K562 (cell line): ENCODE data around the gene MAPKAPK3. TPM values are rescaled to one million over a fixed set of nuclear protein-coding genes. Genes with fewer than 3 reads are reported as not detected.

ENCODE experiments used
- CEBPG ChIP-seq, 3 experiments: fragments of 200-800 bp in 1 of 3; sonication (Bioruptor generic) in 1 of 3; sonication (generic) in 1 of 3; formaldehyde crosslinking in 1 of 3; IDR thresholded peaks in 2 of 3; conservative IDR thresholded peaks in 1 of 3; 2 replicates each; pipeline versions ENCODE4 v1.6.1 to v1.8.0; 2016 to 2022; ENCODE audit warnings: missing compliant biosample characterization in 2 of 3, missing genetic modification characterization in 2 of 3, mild to moderate bottlenecking in 1 of 3, missing genetic modification reagents in 1 of 3
- CHD2 ChIP-seq: IDR thresholded peaks from 2 replicates; pipeline ENCODE4 v1.6.1; 2011; ENCODE audit warnings: low read depth, low read length
- CREM ChIP-seq: IDR thresholded peaks from 2 replicates; pipeline ENCODE4 v1.6.1; 2014; ENCODE audit warnings: antibody characterized with exemption, low read depth
- E2F3 ChIP-seq: fragments of 250-450 bp; sonication (Bioruptor Pico); IDR thresholded peaks from 2 replicates; pipeline ENCODE4 v1.4.0; 2020; ENCODE audit warnings: mild to moderate bottlenecking
- ELF2 ChIP-seq: fragments of 250-450 bp; sonication (Bioruptor Pico); IDR thresholded peaks from 2 replicates; pipeline ENCODE4 v1.5.0; 2021; ENCODE audit warnings: mild to moderate bottlenecking
- HCFC1 ChIP-seq: IDR thresholded peaks from 2 replicates; pipeline ENCODE4 v1.6.1; 2012; ENCODE audit warnings: low read depth, low read length, improper control_type of control experiment
- MEF2A ChIP-seq: IDR thresholded peaks from 2 replicates; pipeline ENCODE4 v1.6.1; 2011; ENCODE audit warnings: low read depth, mild to moderate bottlenecking, low read length, moderate library complexity; ENCODE audit not compliant: control insufficient read depth
- NFIC ChIP-seq: fragments of 450-650 bp; IDR thresholded peaks from 2 replicates; pipeline ENCODE4 v1.6.1; 2017; ENCODE audit warnings: mild to moderate bottlenecking, inconsistent platforms
- NONO ChIP-seq, 2 experiments: fragments of 200-400 bp in 1 of 2; fragments of 450-650 bp in 1 of 2; formaldehyde crosslinking in 1 of 2; IDR thresholded peaks; 2 replicates each; pipeline ENCODE4 v1.6.1; 2017; ENCODE audit warnings: low read depth in 2 of 2, mild to moderate bottlenecking in 2 of 2, moderate library complexity in 2 of 2, low read length in 1 of 2
- NR2F6 ChIP-seq: fragments of 450-650 bp; formaldehyde crosslinking; IDR thresholded peaks from 2 replicates; pipeline ENCODE4 v1.4.0; 2020; ENCODE audit warnings: mild to moderate bottlenecking
- POLR2A ChIP-seq: fragments of 450-650 bp; conservative IDR thresholded peaks from 2 replicates; pipeline ENCODE4 v1.6.1; 2016
- RNF2 ChIP-seq: sonication (generic); IDR thresholded peaks from 2 replicates; pipeline ENCODE4 v1.6.1; 2016
- SP1 ChIP-seq: sonication (generic); formaldehyde crosslinking; IDR thresholded peaks from 2 replicates; pipeline ENCODE4 v1.8.1; 2022; ENCODE audit warnings: mild to moderate bottlenecking, missing genetic modification reagents
- ZNF146 ChIP-seq: IDR thresholded peaks from one replicate; pipeline ENCODE4 v1.6.1; 2018; ENCODE audit warnings: missing compliant biosample characterization; ENCODE audit not compliant: unreplicated experiment
- ZNF436 ChIP-seq: fragments of 250-450, 450-650 bp; sonication (Bioruptor Pico); formaldehyde crosslinking; IDR thresholded peaks from 2 replicates; pipeline ENCODE4 v1.7.0; 2020; ENCODE audit warnings: mild to moderate bottlenecking
- polyA plus RNA-seq, 8 experiments: library from polyadenylated mRNA; depleted of rRNA in 4 of 8; stranded (reverse) in 5 of 8; unstranded in 3 of 8; fragments of >200 nt; fragmentation: Nextera tagmentation in 2 of 8; fragmentation: Illumina TruSeq in 1 of 8; extraction: Ambion mirVana in 2 of 8; extraction: Trizol in 1 of 8; gene quantifications; 2 replicates each; pipeline versions ENCODE4 v1.2.1 to v1.2.3, GENCODE V29; 2011 to 2014; ENCODE audit warnings: inconsistent platforms in 1 of 8, missing spikeins in 1 of 8
- total RNA-seq, 7 experiments: library from RNA; depleted of rRNA in 6 of 7; stranded (reverse); fragments of >200 nt in 6 of 7; fragmentation: Illumina TruSeq in 2 of 7; extraction: Trizol in 2 of 7; gene quantifications; 2 replicates each; pipeline versions ENCODE4 v1.2.1 to v1.2.3, GENCODE V29; 2011 to 2021; ENCODE audit warnings: low replicate concordance in 1 of 7
- TF ChIP-seq, protein P1 (sequence below): fragments of 250-450 bp; sonication (Bioruptor Pico); IDR thresholded peaks from 2 replicates; pipeline ENCODE4 v1.4.0; 2020
- TF ChIP-seq, protein P2 (sequence below): fragments of 250-450 bp; sonication (Bioruptor Pico); IDR thresholded peaks from 2 replicates; pipeline ENCODE4 v1.5.0; 2021; ENCODE audit warnings: mild to moderate bottlenecking, borderline replicate concordance
- TF ChIP-seq, protein P3 (sequence below): sonication (generic); formaldehyde crosslinking; IDR thresholded peaks from 2 replicates; pipeline ENCODE4 v1.9.0; 2022; ENCODE audit warnings: mild to moderate bottlenecking, missing genetic modification reagents
- TF ChIP-seq, protein P4 (sequence below): fragments of 450-650 bp; IDR thresholded peaks from 2 replicates; pipeline ENCODE4 v1.6.1; 2016
- TF ChIP-seq, protein P5 (sequence below): IDR thresholded peaks from 3 replicates; pipeline ENCODE4 v1.6.1; 2011; ENCODE audit warnings: borderline replicate concordance, mild to moderate bottlenecking; ENCODE audit not compliant: insufficient read length, insufficient read depth
- TF ChIP-seq, protein P6 (sequence below): sonication (generic); formaldehyde crosslinking; IDR thresholded peaks from 2 replicates; pipeline ENCODE4 v1.8.0; 2022; ENCODE audit warnings: mild to moderate bottlenecking, missing genetic modification reagents

MAPKAPK3 gene
- total and polyA plus RNA-seq, 9 of the 15 experiments (the other 6 are each of a cell fraction or from before 2014, with no cell fraction given) = 8.0 to 56.4 (median 41.2) TPM

DNA sequence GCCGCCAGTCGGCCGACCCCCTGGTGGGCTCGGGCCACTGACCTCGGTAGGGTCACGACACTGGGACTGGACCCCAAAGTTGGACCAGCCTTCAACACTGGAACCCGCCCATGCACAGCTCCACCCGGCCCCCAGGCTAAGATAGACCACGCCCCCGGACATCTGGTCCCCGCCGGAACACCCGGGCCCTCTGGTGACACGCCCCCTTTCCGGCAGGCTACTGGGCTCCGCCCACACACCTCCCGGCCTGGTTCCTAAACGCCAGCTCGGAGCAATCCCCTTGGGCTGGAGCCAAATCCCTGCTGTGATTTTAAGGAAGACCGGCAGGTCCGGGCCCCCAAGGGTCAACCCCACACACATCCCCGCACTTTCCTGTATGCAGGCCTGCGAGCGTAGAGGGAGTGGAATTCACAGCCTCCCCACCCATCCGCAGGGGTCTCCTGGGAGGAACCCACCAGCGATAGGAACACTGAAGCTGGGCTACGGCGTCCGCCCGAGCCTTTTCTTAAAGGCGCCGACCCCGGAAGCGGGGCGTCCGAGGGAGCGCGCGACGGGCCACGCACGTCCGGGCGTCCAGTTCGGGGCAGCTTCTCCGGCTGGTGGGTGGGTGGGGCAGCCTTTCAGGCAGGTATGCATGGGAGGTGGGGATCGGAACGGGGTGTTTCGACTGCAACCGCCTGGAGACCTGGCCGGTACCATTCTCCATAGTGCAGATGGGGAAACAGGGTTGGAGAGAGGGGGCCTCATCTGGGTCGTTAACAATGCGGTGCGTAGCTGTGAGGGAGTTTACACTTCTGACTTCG lies 47.8 kb upstream of the MAPKAPK3 start, which contains the start of gene HEMK1 (continued):
- TF ChIP-seq, protein P1, sequence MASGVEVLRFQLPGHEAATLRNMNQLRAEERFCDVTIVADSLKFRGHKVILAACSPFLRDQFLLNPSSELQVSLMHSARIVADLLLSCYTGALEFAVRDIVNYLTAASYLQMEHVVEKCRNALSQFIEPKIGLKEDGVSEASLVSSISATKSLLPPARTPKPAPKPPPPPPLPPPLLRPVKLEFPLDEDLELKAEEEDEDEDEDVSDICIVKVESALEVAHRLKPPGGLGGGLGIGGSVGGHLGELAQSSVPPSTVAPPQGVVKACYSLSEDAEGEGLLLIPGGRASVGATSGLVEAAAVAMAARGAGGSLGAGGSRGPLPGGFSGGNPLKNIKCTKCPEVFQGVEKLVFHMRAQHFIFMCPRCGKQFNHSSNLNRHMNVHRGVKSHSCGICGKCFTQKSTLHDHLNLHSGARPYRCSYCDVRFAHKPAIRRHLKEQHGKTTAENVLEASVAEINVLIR (CRISPR knock-in tag) = peak; percentile 77
- TF ChIP-seq NFIC (peak; percentile 98), NONO (IDR thresholded peaks at IDR 0.05; ENCODE audit: low read depth in 2 of 2, low read length in 1 of 2) (no peak), E2F3 (no peak), NR2F6 (CRISPR knock-in tag) (no peak), CHD2 (no peak), HCFC1 (peak; percentile 84), ZNF436 (no peak), CEBPG (CRISPR knock-in tag; IDR thresholded peaks at IDR 0.05) (no peak), CEBPG (tag; conservative IDR thresholded peaks at IDR 0.05 in 1 of 2, IDR thresholded peaks at IDR 0.05 in 1 of 2) (no peak), MEF2A (no peak), POLR2A (peak; percentile 57), ZNF146 (no peak), RNF2 (peak; percentile 53; the same call in 1 of the 2 replicates), ELF2 (CRISPR knock-in tag) (peak; percentile 96), SP1 (peak; percentile 97), CREM (peak; percentile 95)
- TF ChIP-seq, protein P2, sequence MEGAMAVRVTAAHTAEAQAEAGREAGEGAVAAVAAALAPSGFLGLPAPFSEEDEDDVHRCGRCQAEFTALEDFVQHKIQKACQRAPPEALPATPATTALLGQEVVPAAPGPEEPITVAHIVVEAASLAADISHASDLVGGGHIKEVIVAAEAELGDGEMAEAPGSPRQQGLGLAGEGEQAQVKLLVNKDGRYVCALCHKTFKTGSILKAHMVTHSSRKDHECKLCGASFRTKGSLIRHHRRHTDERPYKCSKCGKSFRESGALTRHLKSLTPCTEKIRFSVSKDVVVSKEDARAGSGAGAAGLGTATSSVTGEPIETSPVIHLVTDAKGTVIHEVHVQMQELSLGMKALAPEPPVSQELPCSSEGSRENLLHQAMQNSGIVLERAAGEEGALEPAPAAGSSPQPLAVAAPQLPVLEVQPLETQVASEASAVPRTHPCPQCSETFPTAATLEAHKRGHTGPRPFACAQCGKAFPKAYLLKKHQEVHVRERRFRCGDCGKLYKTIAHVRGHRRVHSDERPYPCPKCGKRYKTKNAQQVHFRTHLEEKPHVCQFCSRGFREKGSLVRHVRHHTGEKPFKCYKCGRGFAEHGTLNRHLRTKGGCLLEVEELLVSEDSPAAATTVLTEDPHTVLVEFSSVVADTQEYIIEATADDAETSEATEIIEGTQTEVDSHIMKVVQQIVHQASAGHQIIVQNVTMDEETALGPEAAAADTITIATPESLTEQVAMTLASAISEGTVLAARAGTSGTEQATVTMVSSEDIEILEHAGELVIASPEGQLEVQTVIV (CRISPR knock-in tag) = no peak
- TF ChIP-seq, protein P3, sequence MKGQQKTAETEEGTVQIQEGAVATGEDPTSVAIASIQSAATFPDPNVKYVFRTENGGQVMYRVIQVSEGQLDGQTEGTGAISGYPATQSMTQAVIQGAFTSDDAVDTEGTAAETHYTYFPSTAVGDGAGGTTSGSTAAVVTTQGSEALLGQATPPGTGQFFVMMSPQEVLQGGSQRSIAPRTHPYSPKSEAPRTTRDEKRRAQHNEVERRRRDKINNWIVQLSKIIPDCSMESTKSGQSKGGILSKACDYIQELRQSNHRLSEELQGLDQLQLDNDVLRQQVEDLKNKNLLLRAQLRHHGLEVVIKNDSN (CRISPR knock-in tag) = no peak
- TF ChIP-seq, protein P4, sequence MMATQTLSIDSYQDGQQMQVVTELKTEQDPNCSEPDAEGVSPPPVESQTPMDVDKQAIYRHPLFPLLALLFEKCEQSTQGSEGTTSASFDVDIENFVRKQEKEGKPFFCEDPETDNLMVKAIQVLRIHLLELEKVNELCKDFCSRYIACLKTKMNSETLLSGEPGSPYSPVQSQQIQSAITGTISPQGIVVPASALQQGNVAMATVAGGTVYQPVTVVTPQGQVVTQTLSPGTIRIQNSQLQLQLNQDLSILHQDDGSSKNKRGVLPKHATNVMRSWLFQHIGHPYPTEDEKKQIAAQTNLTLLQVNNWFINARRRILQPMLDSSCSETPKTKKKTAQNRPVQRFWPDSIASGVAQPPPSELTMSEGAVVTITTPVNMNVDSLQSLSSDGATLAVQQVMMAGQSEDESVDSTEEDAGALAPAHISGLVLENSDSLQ = peak; percentile 27; the same call in 1 of the 2 replicates
- TF ChIP-seq, protein P5, sequence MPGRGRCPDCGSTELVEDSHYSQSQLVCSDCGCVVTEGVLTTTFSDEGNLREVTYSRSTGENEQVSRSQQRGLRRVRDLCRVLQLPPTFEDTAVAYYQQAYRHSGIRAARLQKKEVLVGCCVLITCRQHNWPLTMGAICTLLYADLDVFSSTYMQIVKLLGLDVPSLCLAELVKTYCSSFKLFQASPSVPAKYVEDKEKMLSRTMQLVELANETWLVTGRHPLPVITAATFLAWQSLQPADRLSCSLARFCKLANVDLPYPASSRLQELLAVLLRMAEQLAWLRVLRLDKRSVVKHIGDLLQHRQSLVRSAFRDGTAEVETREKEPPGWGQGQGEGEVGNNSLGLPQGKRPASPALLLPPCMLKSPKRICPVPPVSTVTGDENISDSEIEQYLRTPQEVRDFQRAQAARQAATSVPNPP = no peak
- TF ChIP-seq, protein P6, sequence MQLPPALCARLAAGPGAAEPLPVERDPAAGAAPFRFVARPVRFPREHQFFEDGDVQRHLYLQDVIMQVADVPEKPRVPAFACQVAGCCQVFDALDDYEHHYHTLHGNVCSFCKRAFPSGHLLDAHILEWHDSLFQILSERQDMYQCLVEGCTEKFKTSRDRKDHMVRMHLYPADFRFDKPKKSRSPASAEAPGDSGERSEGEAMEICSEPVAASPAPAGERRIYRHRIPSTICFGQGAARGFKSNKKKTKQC (CRISPR knock-in tag) = peak; percentile 50; the same call in 1 of the 2 replicates
